Stimulated activated CD8-positive, alpha-beta memory T cell treated with anti-CD3 and anti-CD28 coated beads, Interleukin-7, amount 100 ng/mL, for 24 hours (primary cell): ENCODE results near the gene TRIM3.

Experiments
- DNase-seq: peaks from one replicate; pipeline ENCODE4 v3.0.0-alpha.2; 2020; ENCODE audit warnings: low read depth

Gene TRIM3

GRCh38 chr11:6480299-6480914 is 6.7 kb upstream of the TRIM3 start:
- DNase-seq = no peak

GRCh38 chr11:6476571-6476970 is 2.8 kb upstream of the TRIM3 start:
- DNase-seq = no peak

GRCh38 chr11:6475936-6476335 is 2.2 kb upstream of the TRIM3 start:
- no peak for DNase-seq

- DNase-seq = no peak
These were observed 1.2 kb upstream of the TRIM3 start for GRCh38 chr11:6474806-6475500.

- DNase-seq = no peak
These were observed 662 bp upstream of the TRIM3 start for GRCh38 chr11:6474413-6474792.

- DNase-seq = no peak
These were observed 807 bp downstream of the TRIM3 start for GRCh38 chr11:6472934-6473333.

GRCh38 chr11:6469599-6469998 is 4.1 kb downstream of the TRIM3 start:
- no peak for DNase-seq

GRCh38 chr11:6468712-6469495 is 4.8 kb downstream of the TRIM3 start:
- DNase-seq = no peak

GRCh38 chr11:6459099-6459450 is 14.7 kb downstream of the TRIM3 start:
- no peak for DNase-seq

GRCh38 chr11:6458352-6459098 is 15.2 kb downstream of the TRIM3 start:
- DNase-seq = no peak

- DNase-seq = no peak
These were observed 16.0 kb downstream of the TRIM3 start for GRCh38 chr11:6457581-6458320.

GRCh38 chr11:6456361-6457073 is 17.2 kb downstream of the TRIM3 start:
- DNase-seq = no peak

GRCh38 chr11:6455070-6455469 is 18.7 kb downstream of the TRIM3 start:
- no peak for DNase-seq

GRCh38 chr11:6453152-6453551 is 20.6 kb downstream of the TRIM3 start:
- DNase-seq = no peak

- no peak for DNase-seq
These were observed 21.5 kb downstream of the TRIM3 start for GRCh38 chr11:6452219-6452618.

- DNase-seq = no peak
These were observed 25.2 kb downstream of the TRIM3 start for GRCh38 chr11:6448574-6448973.

- DNase-seq = no peak
These were observed 30.3 kb downstream of the TRIM3 start for GRCh38 chr11:6443269-6444003.

- DNase-seq = no peak
These were observed 31.3 kb downstream of the TRIM3 start for GRCh38 chr11:6442441-6442840.

- DNase-seq = no peak
These were observed 32.8 kb downstream of the TRIM3 start, which contains the start of gene HPX for GRCh38 chr11:6440906-6441358. Gene HPX, minus strand, starts transcription at chr11:6440987. Its CDS starts 24 bp downstream, at chr11:6440963.

- no peak for DNase-seq
These were observed 34.7 kb downstream of the TRIM3 start for GRCh38 chr11:6438979-6439571.
